K562 (cell line): ENCODE data around the gene NR6A1. TPM values are rescaled to one million over a fixed set of nuclear protein-coding genes. Genes with fewer than 3 reads are reported as not detected.

ENCODE experiments used
- ARID1B ChIP-seq: fragments of 450-650 bp; IDR thresholded peaks from 2 replicates; pipeline ENCODE4 v1.6.1; 2016; ENCODE audit warnings: antibody characterized with exemption, mild to moderate bottlenecking, inconsistent platforms
- ATF1 ChIP-seq, 2 experiments: fragments of 450-650 bp in 1 of 2; IDR thresholded peaks; 2 replicates each; pipeline ENCODE4 v1.6.1; 2016; ENCODE audit warnings: missing compliant biosample characterization in 1 of 2, missing genetic modification characterization in 1 of 2
- ATF7 ChIP-seq: fragments of 450-650 bp; IDR thresholded peaks from 2 replicates; pipeline ENCODE4 v1.7.1; 2014; ENCODE audit warnings: mild to moderate bottlenecking, moderate library complexity
- GABPB2 ChIP-seq: fragments of 250-450 bp; sonication (Bioruptor Pico); conservative IDR thresholded peaks from 2 replicates; pipeline ENCODE4 v1.5.1; 2021; ENCODE audit warnings: mild to moderate bottlenecking
- KDM2B ChIP-seq: fragments of 250-450 bp; sonication (Bioruptor Pico); IDR thresholded peaks from 2 replicates; pipeline ENCODE4 v1.8.0; 2021; ENCODE audit warnings: mild to moderate bottlenecking, moderate library complexity
- KDM4B ChIP-seq, 2 experiments: fragments of 450-650 bp in 1 of 2; sonication (generic) in 1 of 2; IDR thresholded peaks; 2 replicates each; pipeline ENCODE4 v1.6.1; 2016 to 2017; ENCODE audit warnings: borderline replicate concordance in 2 of 2, antibody characterized with exemption in 1 of 2, low read depth in 1 of 2, mild to moderate bottlenecking in 1 of 2
- KLF13 ChIP-seq: fragments of 450-650 bp; IDR thresholded peaks from 2 replicates; pipeline ENCODE4 v1.6.1; 2016; ENCODE audit warnings: missing genetic modification characterization, low read depth, mild to moderate bottlenecking, missing compliant biosample characterization, moderate library complexity, borderline replicate concordance
- MAX ChIP-seq: sonication (generic); formaldehyde crosslinking; IDR thresholded peaks from 2 replicates; pipeline ENCODE4 v1.9.0; 2022; ENCODE audit warnings: mild to moderate bottlenecking, missing genetic modification reagents
- NCOA6 ChIP-seq: fragments of 450-650 bp; IDR thresholded peaks from 2 replicates; pipeline ENCODE4 v1.6.1; 2017; ENCODE audit warnings: mild to moderate bottlenecking
- POLR3G ChIP-seq: IDR thresholded peaks from 2 replicates; pipeline ENCODE4 v1.6.1; 2011; ENCODE audit not compliant: insufficient read length, insufficient replicate concordance; ENCODE audit errors: extremely low read depth
- TAF9B ChIP-seq: fragments of 450-650 bp; IDR thresholded peaks from 2 replicates; pipeline ENCODE4 v1.6.1; 2018; ENCODE audit warnings: mild to moderate bottlenecking; ENCODE audit not compliant: partially characterized antibody
- ZC3H8 ChIP-seq: fragments of 450-650 bp; IDR thresholded peaks from 2 replicates; pipeline ENCODE4 v1.6.1; 2017
- ZNF449 ChIP-seq: fragments of 250-450 bp; sonication (Bioruptor Pico); IDR thresholded peaks from 2 replicates; pipeline ENCODE4 v1.8.0; 2022; ENCODE audit warnings: moderate library complexity, mild to moderate bottlenecking, inconsistent platforms
- ZNF830 ChIP-seq: fragments of 250-450 bp; sonication (Bioruptor Pico); IDR thresholded peaks from 2 replicates; pipeline ENCODE4 v1.5.0; 2021; ENCODE audit warnings: mild to moderate bottlenecking
- ZSCAN32 ChIP-seq: fragments of 450-650 bp; formaldehyde crosslinking; IDR thresholded peaks from 2 replicates; pipeline ENCODE4 v1.4.0; 2020; ENCODE audit warnings: mild to moderate bottlenecking, moderate library complexity
- polyA plus RNA-seq, 8 experiments: library from polyadenylated mRNA; depleted of rRNA in 4 of 8; stranded (reverse) in 5 of 8; unstranded in 3 of 8; fragments of >200 nt; fragmentation: Nextera tagmentation in 2 of 8; fragmentation: Illumina TruSeq in 1 of 8; extraction: Ambion mirVana in 2 of 8; extraction: Trizol in 1 of 8; gene quantifications; 2 replicates each; pipeline versions ENCODE4 v1.2.1 to v1.2.3, GENCODE V29; 2011 to 2014; ENCODE audit warnings: inconsistent platforms in 1 of 8, missing spikeins in 1 of 8
- total RNA-seq, 7 experiments: library from RNA; depleted of rRNA in 6 of 7; stranded (reverse); fragments of >200 nt in 6 of 7; fragmentation: Illumina TruSeq in 2 of 7; extraction: Trizol in 2 of 7; gene quantifications; 2 replicates each; pipeline versions ENCODE4 v1.2.1 to v1.2.3, GENCODE V29; 2011 to 2021; ENCODE audit warnings: low replicate concordance in 1 of 7
- TF ChIP-seq, protein P1 (sequence below): fragments of 250-450 bp; sonication (Bioruptor Pico); IDR thresholded peaks from 2 replicates; pipeline ENCODE4 v1.8.0; 2022; ENCODE audit warnings: inconsistent platforms

The NR6A1 gene
- total and polyA plus RNA-seq, 9 of the 15 experiments (the other 6 are each of a cell fraction or from before 2014, with no cell fraction given), result 9.7 to 55.4 (median 28.3) TPM

- TF ChIP-seq NCOA6, result no peak
- TF ChIP-seq MAX (CRISPR knock-in tag), result peak; percentile 62
- no peak for TF ChIP-seq ZNF830
- TF ChIP-seq KDM2B, result no peak
- no peak for TF ChIP-seq POLR3G
- TF ChIP-seq KDM4B (IDR thresholded peaks at IDR 0.05; ENCODE audit: borderline replicate concordance in 2 of 2, low read depth in 1 of 2), result no peak
- peak; percentile 44; the same call in 1 of the 2 replicates for TF ChIP-seq ATF7
- no peak for TF ChIP-seq GABPB2 (CRISPR knock-in tag)
- TF ChIP-seq KLF13 (tag), result no peak
- no peak for TF ChIP-seq ZSCAN32 (CRISPR knock-in tag)
- TF ChIP-seq ATF1 (CRISPR knock-in tag; IDR thresholded peaks at IDR 0.05), result no peak
- peak; percentile 33; the same call in 1 of the 2 replicates for TF ChIP-seq ATF1 (tag; IDR thresholded peaks at IDR 0.05)
- TF ChIP-seq ARID1B, result peak; percentile 48; the same call in 1 of the 2 replicates
- no peak for TF ChIP-seq ZNF449
- TF ChIP-seq, protein P1, sequence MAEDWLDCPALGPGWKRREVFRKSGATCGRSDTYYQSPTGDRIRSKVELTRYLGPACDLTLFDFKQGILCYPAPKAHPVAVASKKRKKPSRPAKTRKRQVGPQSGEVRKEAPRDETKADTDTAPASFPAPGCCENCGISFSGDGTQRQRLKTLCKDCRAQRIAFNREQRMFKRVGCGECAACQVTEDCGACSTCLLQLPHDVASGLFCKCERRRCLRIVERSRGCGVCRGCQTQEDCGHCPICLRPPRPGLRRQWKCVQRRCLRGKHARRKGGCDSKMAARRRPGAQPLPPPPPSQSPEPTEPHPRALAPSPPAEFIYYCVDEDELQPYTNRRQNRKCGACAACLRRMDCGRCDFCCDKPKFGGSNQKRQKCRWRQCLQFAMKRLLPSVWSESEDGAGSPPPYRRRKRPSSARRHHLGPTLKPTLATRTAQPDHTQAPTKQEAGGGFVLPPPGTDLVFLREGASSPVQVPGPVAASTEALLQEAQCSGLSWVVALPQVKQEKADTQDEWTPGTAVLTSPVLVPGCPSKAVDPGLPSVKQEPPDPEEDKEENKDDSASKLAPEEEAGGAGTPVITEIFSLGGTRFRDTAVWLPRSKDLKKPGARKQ (CRISPR knock-in tag), result no peak
- no peak for TF ChIP-seq TAF9B
- no peak for TF ChIP-seq ZC3H8
Observed at GRCh38 chr9:124818431-124819281, 47.5 kb upstream of the NR6A1 start (continued).
